ENCODE data around the gene IKZF3. TPM values are rescaled to one million over a fixed set of nuclear protein-coding genes. Genes with fewer than 3 reads are reported as not detected.

Gene IKZF3
- total RNA-seq, 1 donor from 2014 or later, result not detected

- no peaks in the 10 kb centered on the region for H3K9me3 Mint-ChIP-seq (ENCODE audit: unreplicated experiment)
- DNase-seq (ENCODE audit: low spot score), result no peak
- no peaks in the 10 kb centered on the region for H3K27me3 Mint-ChIP-seq (ENCODE audit: unreplicated experiment)
- H3K4me3 Mint-ChIP-seq (ENCODE audit: unreplicated experiment), result no peak overlapping the region
- no peak overlapping the region for H3K27ac Mint-ChIP-seq (ENCODE audit: unreplicated experiment)
- peaks cover 8% of the 10 kb centered on the region for H3K4me1 Mint-ChIP-seq (ENCODE audit: unreplicated experiment)
- H3K36me3 Mint-ChIP-seq (ENCODE audit: low read depth, unreplicated experiment), result no peaks in the 10 kb centered on the region
- TF ChIP-seq CTCF (IDR thresholded peaks at IDR 0.05; ENCODE audit: unreplicated experiment), result no peak
Observed at GRCh38 chr17:39781861-39782213, 82.3 kb downstream of the IKZF3 start.

GRCh38 chr17:39781031-39781860 lies 82.9 kb downstream of the IKZF3 start:
- peaks cover 8% of the 10 kb centered on the region for H3K4me1 Mint-ChIP-seq (ENCODE audit: unreplicated experiment)
- H3K4me3 Mint-ChIP-seq (ENCODE audit: unreplicated experiment), result no peak overlapping the region

GRCh38 chr17:39777534-39778365 lies 86.4 kb downstream of the IKZF3 start:
- no peak for TF ChIP-seq CTCF (IDR thresholded peaks at IDR 0.05; ENCODE audit: unreplicated experiment)
- no peak for DNase-seq (ENCODE audit: low spot score)
- no peaks in the 10 kb centered on the region for H3K36me3 Mint-ChIP-seq (ENCODE audit: low read depth, unreplicated experiment)
- no peak overlapping the region for H3K4me3 Mint-ChIP-seq (ENCODE audit: unreplicated experiment)
- H3K27me3 Mint-ChIP-seq (ENCODE audit: unreplicated experiment), result no peaks in the 10 kb centered on the region
- peaks cover 8% of the 10 kb centered on the region for H3K4me1 Mint-ChIP-seq (ENCODE audit: unreplicated experiment)
- no peaks in the 10 kb centered on the region for H3K9me3 Mint-ChIP-seq (ENCODE audit: unreplicated experiment)
- H3K27ac Mint-ChIP-seq (ENCODE audit: unreplicated experiment), result no peak overlapping the region

More at GRCh38 chr17:39781031-39781860, 82.9 kb downstream of the IKZF3 start:
- Mint-ChIP-seq H3K27ac (ENCODE audit: unreplicated experiment) (no peak overlapping the region), H3K27me3 (ENCODE audit: unreplicated experiment) (no peaks in the 10 kb centered on the region), H3K36me3 (ENCODE audit: low read depth, unreplicated experiment) (no peaks in the 10 kb centered on the region), H3K9me3 (ENCODE audit: unreplicated experiment) (no peaks in the 10 kb centered on the region)
- no peak for TF ChIP-seq CTCF (IDR thresholded peaks at IDR 0.05; ENCODE audit: unreplicated experiment)
- no peak for DNase-seq (ENCODE audit: low spot score)

- Mint-ChIP-seq H3K27me3 (ENCODE audit: unreplicated experiment) (no peaks in the 10 kb centered on the region), H3K27ac (ENCODE audit: unreplicated experiment) (no peak overlapping the region), H3K36me3 (ENCODE audit: low read depth, unreplicated experiment) (no peaks in the 10 kb centered on the region), H3K4me1 (ENCODE audit: unreplicated experiment) (peaks cover 14% of the 10 kb centered on the region), H3K9me3 (ENCODE audit: unreplicated experiment) (no peaks in the 10 kb centered on the region), H3K4me3 (ENCODE audit: unreplicated experiment) (no peak overlapping the region)
- no peak for DNase-seq (ENCODE audit: low spot score)
- no peak for TF ChIP-seq CTCF (IDR thresholded peaks at IDR 0.05; ENCODE audit: unreplicated experiment)
Observed at GRCh38 chr17:39776252-39776651, 87.9 kb downstream of the IKZF3 start.

- no peaks in the 10 kb centered on the region for H3K9me3 Mint-ChIP-seq (ENCODE audit: unreplicated experiment)
- no peak for DNase-seq (ENCODE audit: low spot score)
- peaks cover 13% of the 10 kb centered on the region for H3K4me1 Mint-ChIP-seq (ENCODE audit: unreplicated experiment)
- H3K4me3 Mint-ChIP-seq (ENCODE audit: unreplicated experiment), result no peak overlapping the region
- TF ChIP-seq CTCF (IDR thresholded peaks at IDR 0.05; ENCODE audit: unreplicated experiment), result no peak
- no peaks in the 10 kb centered on the region for H3K27me3 Mint-ChIP-seq (ENCODE audit: unreplicated experiment)
- no peak overlapping the region for H3K27ac Mint-ChIP-seq (ENCODE audit: unreplicated experiment)
- no peaks in the 10 kb centered on the region for H3K36me3 Mint-ChIP-seq (ENCODE audit: low read depth, unreplicated experiment)
Observed at GRCh38 chr17:39775031-39775430, 89.1 kb downstream of the IKZF3 start.

Data from endothelial cell (in vitro differentiated cells).